Esophagus muscularis mucosa (tissue), 4 donors: ENCODE measurements around the gene MCM10. TPM values are rescaled to one million over a fixed set of nuclear protein-coding genes. Genes with fewer than 3 reads are reported as not detected.
A peak's percentile ranks its signal among the peaks of the same experiment; 100 is the strongest.
"Not testable (repeated sequence)": the region's sequence is repeated elsewhere in the genome, so short reads cannot be mapped to it uniquely, and the experiment has no call there.

Experiments
- DNase-seq: peaks from one replicate; pipeline ENCODE4 v3.0.0-alpha.2; 2017; ENCODE audit errors: extremely low spot score
- H3K27ac ChIP-seq, 4 donors: fragments of 200-600 bp; sonication (generic); replicated peaks in 1 of 4; 1 replicate in 3 of 4; 2 replicates in 1 of 4; pipeline ENCODE4 v1.5.1; 2016 to 2019; ENCODE audit warnings: mild to moderate bottlenecking in 1 of 4
- H3K27me3 ChIP-seq, 4 donors: fragments of 200-600 bp; sonication (generic); one replicate each; pipeline versions ENCODE4 v1.5.1 to v1.6.0; 2016 to 2019
- H3K36me3 ChIP-seq, 4 donors: fragments of 200-600 bp; sonication (generic); one replicate each; pipeline ENCODE4 v1.5.1; 2016 to 2019
- H3K4me1 ChIP-seq, 4 donors: fragments of 200-600 bp; sonication (generic); one replicate each; pipeline ENCODE4 v1.5.1; 2016 to 2019
- H3K4me3 ChIP-seq, 4 donors: fragments of 200-600 bp; sonication (generic); 1 replicate in 2 of 4; 2 replicates in 2 of 4; pipeline ENCODE4 v1.5.1; 2016 to 2019; ENCODE audit warnings: mild to moderate bottlenecking in 4 of 4, moderate library complexity in 1 of 4
- H3K9me3 ChIP-seq, 4 donors: fragments of 200-600 bp; sonication (generic); 1 replicate in 3 of 4; 2 replicates in 1 of 4; pipeline ENCODE4 v1.5.1; 2016 to 2019
- EP300 ChIP-seq: sonication (generic); formaldehyde crosslinking; IDR thresholded peaks from one replicate; pipeline ENCODE4 v1.6.1; 2017; ENCODE audit warnings: antibody characterized with exemption
- POLR2A ChIP-seq: fragments of 450-650 bp; IDR thresholded peaks from one replicate; pipeline ENCODE4 v1.6.1; 2017; ENCODE audit warnings: antibody characterized with exemption, moderate library complexity, mild to moderate bottlenecking, low read depth
- POLR2AphosphoS5 ChIP-seq, 2 donors: sonication (generic); formaldehyde crosslinking; IDR thresholded peaks; one replicate each; pipeline ENCODE4 v1.6.1; 2017; ENCODE audit warnings: antibody characterized with exemption in 2 of 2
- WGBS: methylation state at CpG from one replicate; pipeline ENCODE4 v1.1.5; 2018; 5-methylcytosine and 5-hydroxymethylcytosine counted together
- intact Hi-C: fragments of 100-400 bp; cut with DNase I; formaldehyde crosslinking; loops from one replicate; pipeline ENCODE4 v1.15.1; 2023
- total RNA-seq, 4 donors: library from RNA; depleted of rRNA; stranded (reverse); fragments of >200 nt; gene quantifications; one replicate each; pipeline versions ENCODE4 v1.1.0 to v1.2.1, GENCODE V29; 2016
- TF ChIP-seq, protein P1 (sequence below), 3 experiments: fragments of 200-600 bp in 2 of 3; fragments of 450-650 bp in 1 of 3; sonication (generic) in 2 of 3; IDR thresholded peaks; one replicate each; pipeline ENCODE4 v1.5.1; 2017 to 2019; ENCODE audit warnings: antibody characterized with exemption in 3 of 3, mild to moderate bottlenecking in 2 of 3, moderate library complexity in 1 of 3

Gene MCM10
- total RNA-seq, 4 donors from 2014 or later = 0.17 to 0.32 TPM; not detected in 2

GRCh38 chr10:13147161-13147560 is 14.2 kb upstream of the MCM10 start:
- peaks cover 0 to 17% (median 12%) of the 10 kb centered on the region in 4 donors for H3K36me3 ChIP-seq
- no peaks in the 10 kb centered on the region for H3K4me1 ChIP-seq
- intact Hi-C loops = no loop called here
- H3K27ac ChIP-seq = no peak overlapping the region
- H3K9me3 ChIP-seq = no peaks in the 10 kb centered on the region
- TF ChIP-seq EP300 = no peak
- TF ChIP-seq, protein P1, sequence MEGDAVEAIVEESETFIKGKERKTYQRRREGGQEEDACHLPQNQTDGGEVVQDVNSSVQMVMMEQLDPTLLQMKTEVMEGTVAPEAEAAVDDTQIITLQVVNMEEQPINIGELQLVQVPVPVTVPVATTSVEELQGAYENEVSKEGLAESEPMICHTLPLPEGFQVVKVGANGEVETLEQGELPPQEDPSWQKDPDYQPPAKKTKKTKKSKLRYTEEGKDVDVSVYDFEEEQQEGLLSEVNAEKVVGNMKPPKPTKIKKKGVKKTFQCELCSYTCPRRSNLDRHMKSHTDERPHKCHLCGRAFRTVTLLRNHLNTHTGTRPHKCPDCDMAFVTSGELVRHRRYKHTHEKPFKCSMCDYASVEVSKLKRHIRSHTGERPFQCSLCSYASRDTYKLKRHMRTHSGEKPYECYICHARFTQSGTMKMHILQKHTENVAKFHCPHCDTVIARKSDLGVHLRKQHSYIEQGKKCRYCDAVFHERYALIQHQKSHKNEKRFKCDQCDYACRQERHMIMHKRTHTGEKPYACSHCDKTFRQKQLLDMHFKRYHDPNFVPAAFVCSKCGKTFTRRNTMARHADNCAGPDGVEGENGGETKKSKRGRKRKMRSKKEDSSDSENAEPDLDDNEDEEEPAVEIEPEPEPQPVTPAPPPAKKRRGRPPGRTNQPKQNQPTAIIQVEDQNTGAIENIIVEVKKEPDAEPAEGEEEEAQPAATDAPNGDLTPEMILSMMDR (IDR thresholded peaks at IDR 0.05) = no peak
- TF ChIP-seq POLR2AphosphoS5 (IDR thresholded peaks at IDR 0.05) = no peak
- TF ChIP-seq POLR2A = no peak
- H3K27me3 ChIP-seq = no peaks in the 10 kb centered on the region
- H3K4me3 ChIP-seq = no peak overlapping the region
- no peak for DNase-seq

GRCh38 chr10:13152296-13152695 is 9.1 kb upstream of the MCM10 start:
- Histone ChIP-seq H3K4me1 (no peaks in the 10 kb centered on the region), H3K27ac (no peak overlapping the region), H3K27me3 (no peaks in the 10 kb centered on the region), H3K36me3 (no peaks in the 10 kb centered on the region), H3K4me3 (no peak overlapping the region), H3K9me3 (no peaks in the 10 kb centered on the region)
- no peak for DNase-seq
- TF ChIP-seq, protein P1 (IDR thresholded peaks at IDR 0.05) = no peak
- TF ChIP-seq POLR2A (no peak), EP300 (no peak), POLR2AphosphoS5 (IDR thresholded peaks at IDR 0.05) (no peak)
- WGBS = 89% methylated on average over 3 of the region's 3 CpGs
- intact Hi-C loops = no loop called here

DNA sequence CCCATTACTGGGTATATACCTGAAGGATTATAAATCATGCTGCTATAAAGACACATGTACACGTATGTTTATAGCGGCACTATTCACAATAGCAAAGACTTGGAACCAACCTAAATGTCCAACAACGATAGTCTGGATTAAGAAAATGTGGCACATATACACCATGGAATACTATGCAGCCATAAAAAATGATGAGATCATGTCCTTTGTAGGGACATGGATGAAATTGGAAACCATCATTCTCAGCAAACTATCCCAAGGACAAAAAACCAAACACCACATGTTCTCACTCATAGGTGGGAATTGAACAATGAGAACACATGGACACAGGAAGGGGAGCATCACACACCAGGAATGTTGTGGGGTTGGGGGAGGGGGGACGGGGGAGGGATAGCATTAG is 5.5 kb upstream of the MCM10 start:
- H3K27ac ChIP-seq, DNase-seq, H3K9me3 ChIP-seq, H3K27me3 ChIP-seq, H3K36me3 ChIP-seq, H3K4me1 ChIP-seq, intact Hi-C loops, H3K4me3 ChIP-seq: not testable (repeated sequence)
- 86% methylated on average over 4 of the region's 4 CpGs for WGBS

- no peaks in the 10 kb centered on the region for H3K36me3 ChIP-seq
- no peak for TF ChIP-seq POLR2AphosphoS5 (IDR thresholded peaks at IDR 0.05)
- TF ChIP-seq POLR2A = no peak
- TF ChIP-seq, protein P1 (IDR thresholded peaks at IDR 0.05) = no peak
- TF ChIP-seq EP300 = no peak
- H3K4me3 ChIP-seq = peak overlapping the region; percentile 25 to 39 (median 34)
- H3K27me3 ChIP-seq = no peaks in the 10 kb centered on the region
- H3K27ac ChIP-seq = no peak overlapping the region
- no peak for DNase-seq
- H3K9me3 ChIP-seq = no peaks in the 10 kb centered on the region
- intact Hi-C loops = no loop called here
- H3K4me1 ChIP-seq = peaks cover 10 to 16% (median 15%) of the 10 kb centered on the region in 4 donors
- WGBS = 43% methylated on average over 31 of the region's 32 CpGs
Observed at GRCh38 chr10:13158401-13158800, 3.0 kb upstream of the MCM10 start.

- Histone ChIP-seq H3K4me3 (peak overlapping the region; percentile 47 to 56 (median 50)), H3K4me1 (peaks cover 10 to 16% (median 15%) of the 10 kb centered on the region in 4 donors), H3K9me3 (no peaks in the 10 kb centered on the region), H3K36me3 (no peaks in the 10 kb centered on the region), H3K27me3 (no peaks in the 10 kb centered on the region), H3K27ac (peak overlapping the region in 1 of 4 donors; percentile 22)
- TF ChIP-seq POLR2A = no peak
- TF ChIP-seq POLR2AphosphoS5 (IDR thresholded peaks at IDR 0.05) = no peak
- TF ChIP-seq, protein P1 (IDR thresholded peaks at IDR 0.05) = no peak
- no peak for TF ChIP-seq EP300
- no peak for DNase-seq
- 3% methylated on average over 18 of the region's 18 CpGs for WGBS
- intact Hi-C loops = loop anchor here (5.0 kb wide), 2 partner anchors 140 to 275 kb away; partner anchors contain the start of gene PHYH
Observed at GRCh38 chr10:13161857-13162271, 506 bp downstream of the MCM10 start.
